GM21786 (cell line): ENCODE measurements around the gene EMP2.
"Not testable (repeated sequence)": the region's sequence is repeated elsewhere in the genome, so short reads cannot be mapped to it uniquely, and the experiment has no call there.

Experiments
- ATAC-seq: cut with Tn5 transposase; IDR thresholded peaks from one replicate; pipeline ENCODE4 v1.9.1; 2021; ENCODE audit not compliant: unreplicated experiment

EMP2 gene, protein sequence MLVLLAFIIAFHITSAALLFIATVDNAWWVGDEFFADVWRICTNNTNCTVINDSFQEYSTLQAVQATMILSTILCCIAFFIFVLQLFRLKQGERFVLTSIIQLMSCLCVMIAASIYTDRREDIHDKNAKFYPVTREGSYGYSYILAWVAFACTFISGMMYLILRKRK

DNA sequence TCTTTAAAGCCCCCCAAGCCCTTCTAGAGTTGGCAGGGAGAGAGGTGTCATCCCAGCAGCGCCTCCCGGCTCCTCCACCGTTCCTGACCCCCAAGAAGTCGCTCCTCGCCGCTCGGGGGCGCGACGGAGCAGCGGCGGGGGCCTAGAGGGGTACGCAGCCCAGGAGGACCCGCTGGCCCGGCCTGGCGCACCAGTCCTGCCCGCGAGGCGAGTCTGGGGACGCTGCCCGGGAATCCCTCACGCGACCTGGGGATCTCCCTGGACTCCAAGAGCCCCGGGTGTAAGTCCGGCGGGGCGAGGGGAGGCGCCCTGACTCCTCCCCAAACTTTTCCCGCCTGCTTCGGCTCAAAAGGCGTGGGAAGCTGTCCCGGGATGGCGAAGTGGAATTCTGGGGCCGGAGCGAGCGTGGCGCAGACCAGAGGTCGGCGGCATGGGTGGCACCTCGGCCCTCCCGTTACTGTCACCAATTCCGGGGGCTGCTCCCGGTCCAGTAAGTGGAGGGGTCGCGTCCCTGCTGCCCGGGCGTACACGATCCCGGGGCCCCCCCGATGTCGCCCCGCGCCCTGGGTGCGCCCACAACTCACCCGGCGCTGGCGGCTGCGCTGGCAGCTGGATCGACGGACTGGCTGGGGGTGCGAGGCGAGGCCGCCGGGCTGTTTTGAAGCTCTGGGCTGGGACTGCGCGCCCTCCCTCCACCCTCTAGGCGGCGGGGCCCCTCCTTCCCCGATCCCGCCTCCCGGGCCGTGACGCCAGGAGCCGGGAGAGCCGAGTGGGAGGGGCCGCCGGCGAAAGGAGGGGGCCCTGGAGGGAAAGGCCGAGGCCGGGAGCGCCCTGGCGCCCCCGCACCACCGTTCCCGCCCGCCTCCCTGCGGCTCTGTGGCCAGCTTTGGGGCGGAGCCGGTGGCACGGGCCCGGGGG is at the start of gene EMP2:
Gene EMP2, minus strand, starts transcription at position 634 of the 918 bp plus-strand sequence. CDS start 32,981 bp downstream, outside the sequence.
- ATAC-seq: no peak

- ATAC-seq: no peak
Observed at GRCh38 chr16:10629592-10629963, 49.2 kb upstream of the EMP2 start.

DNA sequence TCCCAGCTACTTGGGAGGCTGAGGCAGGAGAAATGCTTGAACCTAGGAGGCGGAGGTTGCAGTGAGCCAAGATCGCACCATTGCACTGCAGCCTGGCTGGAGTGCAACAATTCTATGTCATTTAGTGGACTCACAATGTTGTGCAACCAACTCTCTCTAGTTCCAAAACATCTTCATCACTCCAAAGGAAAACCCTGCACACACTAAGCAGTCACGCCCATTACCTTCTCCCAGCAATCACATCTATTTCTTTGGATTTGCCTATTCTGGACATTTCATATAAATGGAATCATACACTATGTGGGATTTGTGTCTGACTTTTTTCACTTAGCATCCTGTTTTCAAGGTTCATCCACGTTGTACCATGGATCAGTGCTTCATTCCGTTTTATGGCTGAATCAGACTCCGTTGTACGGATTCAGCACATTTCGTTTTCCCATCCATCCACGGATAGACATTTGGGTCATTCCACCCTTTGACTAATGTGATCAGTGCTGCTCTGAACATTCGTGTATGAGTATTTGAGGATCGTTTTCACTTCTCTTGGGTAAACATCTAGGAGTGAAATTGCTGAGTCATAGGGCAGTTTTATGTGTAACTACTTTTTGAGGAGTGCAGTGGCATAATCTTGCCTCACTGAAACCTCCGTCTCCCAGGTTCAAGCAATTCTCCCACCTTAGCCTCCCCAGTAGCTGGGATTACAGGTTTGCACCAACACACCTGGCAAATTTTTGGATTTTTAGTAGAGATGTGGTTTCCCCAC is 45.4 kb upstream of the EMP2 start:
- ATAC-seq: no peak

- no peak for ATAC-seq
Observed at GRCh38 chr16:10624527-10624926, 44.1 kb upstream of the EMP2 start.

DNA sequence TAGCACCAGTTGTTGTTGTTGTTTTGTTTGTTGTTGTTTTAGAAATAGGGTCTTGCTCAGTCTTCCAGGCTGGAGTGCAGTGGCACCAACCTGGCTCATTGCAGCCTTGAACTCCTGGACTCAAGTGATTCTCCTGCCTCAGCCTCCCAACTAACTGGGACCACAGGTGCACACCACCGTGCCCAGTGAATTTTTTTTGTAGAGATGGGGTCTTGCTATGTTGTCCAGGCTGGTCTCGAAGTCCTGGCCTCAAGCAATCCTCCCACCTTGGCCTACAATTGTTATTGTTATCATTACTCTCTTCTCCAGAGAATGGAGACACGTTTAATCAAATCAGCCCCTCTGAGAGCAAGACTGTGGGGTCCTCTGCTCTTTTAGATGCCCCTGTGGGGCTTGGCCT is 42.7 kb upstream of the EMP2 start:
- no peak for ATAC-seq

DNA sequence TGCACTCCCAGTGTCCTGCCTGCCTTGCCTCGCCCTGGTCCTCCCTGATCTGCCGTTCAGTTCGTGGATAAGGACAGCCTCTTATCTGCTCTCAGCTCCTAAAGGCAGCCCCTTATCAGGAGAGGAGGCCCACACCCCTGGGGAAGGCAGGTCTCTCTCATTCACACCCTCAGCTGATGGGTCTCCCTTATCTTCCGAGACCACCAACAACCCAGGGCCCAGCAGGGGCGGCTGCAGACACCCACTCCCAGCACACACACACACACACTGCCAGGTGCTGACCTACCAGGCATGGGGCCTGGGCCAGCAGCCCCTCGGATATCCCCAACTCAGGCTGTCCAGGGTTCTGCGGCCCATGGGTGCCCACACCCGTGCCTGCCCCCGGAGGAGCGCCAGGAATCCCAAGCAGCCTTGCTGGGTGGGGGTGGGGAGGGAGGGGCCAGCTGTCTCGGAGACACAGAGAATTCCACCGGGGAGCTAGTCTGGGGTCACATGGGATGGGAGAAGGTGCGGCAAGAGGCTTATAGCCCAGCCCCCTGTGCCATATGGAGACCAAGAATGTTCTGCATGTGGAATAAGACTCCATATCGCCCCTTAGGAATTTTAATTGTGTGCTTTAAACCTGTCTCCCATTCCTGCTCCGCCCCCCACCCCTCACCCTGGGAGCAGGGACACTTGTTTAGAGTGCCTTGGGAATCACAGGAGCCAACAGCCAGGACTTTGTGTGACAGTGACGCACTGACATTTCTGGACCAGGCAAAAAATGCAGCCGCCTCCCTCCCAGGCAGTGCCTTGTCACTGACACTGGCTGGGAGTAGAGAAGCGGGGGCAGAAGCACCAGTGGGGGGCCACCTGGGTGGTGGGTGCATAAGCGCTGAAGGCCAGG is 41.9 kb upstream of the EMP2 start:
- ATAC-seq: no peak

DNA sequence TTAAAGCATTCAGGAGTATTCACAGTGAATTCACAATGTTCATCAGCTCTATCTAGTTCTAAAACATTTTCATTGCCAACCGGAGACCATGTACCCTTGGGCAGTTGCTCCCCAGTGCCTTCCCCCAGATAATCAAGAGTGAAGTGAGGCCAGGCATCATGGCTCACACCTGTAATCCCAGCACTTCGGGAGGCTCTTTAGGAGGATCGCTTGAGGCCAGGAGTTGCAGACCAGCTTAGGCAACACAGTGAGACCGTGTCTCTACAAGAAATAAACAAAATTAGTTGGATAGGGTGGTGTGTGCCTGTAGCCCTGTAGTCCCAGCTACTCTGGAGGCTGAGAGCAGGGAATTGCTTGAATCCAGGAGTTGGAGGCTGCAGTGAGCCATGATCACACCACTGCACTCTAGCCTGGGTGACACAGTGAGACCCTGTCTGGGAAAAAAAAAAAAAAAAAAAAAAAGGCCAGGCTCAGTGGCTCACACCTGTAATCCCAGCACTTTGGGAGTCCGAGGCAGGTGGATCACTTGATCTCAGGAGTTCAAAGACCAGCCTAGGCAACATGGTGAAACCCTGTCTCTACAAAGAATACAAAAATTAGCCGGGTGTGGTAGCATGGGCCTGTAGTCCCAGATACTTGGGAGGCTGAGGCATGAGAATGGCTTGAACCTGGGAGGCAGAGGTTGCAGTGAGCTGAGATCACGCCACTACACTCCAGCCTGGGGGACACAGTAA is 41.0 kb upstream of the EMP2 start:
- ATAC-seq: not testable (repeated sequence)

DNA sequence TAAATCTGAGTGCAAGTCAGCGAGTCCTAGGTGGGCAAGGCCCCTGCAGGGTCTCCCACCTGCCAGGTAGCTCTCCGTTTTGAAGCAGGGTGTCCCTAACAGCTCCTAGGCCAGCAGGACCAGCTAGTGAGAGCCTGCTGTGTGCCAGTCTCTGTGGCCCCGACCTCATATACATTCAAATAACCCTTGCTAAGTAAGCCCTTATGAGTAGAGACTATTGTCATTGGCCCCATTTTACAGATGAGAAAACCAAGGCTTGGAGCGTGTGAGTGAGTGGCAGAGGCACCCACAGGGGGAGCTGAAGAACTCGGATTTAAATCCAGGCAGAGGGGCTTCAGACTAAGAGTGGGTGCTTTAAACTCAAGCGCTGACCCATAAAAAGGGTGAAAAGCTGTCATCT is 39.7 kb upstream of the EMP2 start:
- ATAC-seq: no peak

DNA sequence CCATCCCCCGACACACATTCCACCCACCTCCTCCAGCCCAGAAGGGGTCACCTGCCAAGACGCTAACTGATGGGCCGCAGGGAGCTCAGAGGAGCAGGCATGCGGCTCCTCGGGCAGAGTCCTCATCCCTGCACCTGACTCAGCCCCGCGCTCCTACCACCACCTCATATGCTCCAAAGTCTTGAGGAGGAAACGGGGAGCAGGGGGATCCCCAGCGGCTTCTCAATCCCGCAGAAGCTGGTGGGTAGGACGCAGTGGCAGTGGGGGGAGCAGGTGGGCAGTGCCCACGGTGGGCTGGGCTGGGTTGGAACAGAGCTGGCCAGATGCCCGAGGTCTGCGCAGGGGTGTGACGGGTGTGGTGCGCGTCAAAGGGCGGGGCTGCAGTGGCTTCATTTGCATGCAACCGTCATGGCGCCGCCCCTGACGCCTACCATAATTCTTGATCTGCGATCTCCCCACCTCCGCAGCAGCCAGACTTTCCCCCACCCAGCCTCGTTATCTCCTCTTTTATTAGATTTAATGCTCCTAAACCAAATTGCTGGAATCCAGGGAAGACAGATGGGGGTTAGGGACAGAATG is 39.0 kb upstream of the EMP2 start:
- no peak for ATAC-seq

GRCh38 chr16:10618710-10619209 is 38.4 kb upstream of the EMP2 start:
- no peak for ATAC-seq

DNA sequence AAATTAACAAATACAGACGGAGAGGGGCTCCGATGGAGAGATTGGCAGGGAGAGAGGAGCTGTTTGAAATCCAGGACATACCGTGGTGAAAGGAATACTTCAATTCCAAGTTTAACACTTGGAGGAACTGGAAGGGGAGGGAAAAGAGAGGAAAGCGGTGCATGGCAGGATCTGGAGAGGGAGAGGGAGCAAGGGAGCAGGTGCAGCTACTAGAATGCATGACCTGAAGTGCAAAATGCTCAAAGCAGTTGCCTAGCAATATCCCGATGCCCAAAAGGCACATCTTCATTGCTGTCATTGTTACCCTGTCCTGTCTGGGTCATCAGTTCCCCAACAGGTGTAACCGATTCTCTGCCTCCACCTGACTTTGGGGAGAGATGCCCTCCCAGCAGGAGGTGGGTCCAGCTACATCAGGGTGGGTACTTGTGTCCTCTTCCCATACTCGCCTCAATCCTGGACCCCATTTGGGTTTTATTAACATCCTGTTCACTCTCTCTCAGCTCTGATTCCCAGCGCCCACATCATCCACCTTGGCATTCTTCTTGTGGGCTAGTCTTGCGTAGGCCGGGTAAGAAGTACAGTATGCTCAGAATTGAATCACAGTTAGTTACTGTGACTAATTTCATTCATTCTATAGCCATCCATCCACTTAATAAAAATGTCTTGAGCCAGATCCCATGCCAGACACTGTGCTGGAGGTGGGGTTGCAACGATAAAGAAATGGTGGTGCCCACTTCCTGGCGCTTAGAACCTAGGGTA is 37.4 kb upstream of the EMP2 start:
- no peak for ATAC-seq

DNA sequence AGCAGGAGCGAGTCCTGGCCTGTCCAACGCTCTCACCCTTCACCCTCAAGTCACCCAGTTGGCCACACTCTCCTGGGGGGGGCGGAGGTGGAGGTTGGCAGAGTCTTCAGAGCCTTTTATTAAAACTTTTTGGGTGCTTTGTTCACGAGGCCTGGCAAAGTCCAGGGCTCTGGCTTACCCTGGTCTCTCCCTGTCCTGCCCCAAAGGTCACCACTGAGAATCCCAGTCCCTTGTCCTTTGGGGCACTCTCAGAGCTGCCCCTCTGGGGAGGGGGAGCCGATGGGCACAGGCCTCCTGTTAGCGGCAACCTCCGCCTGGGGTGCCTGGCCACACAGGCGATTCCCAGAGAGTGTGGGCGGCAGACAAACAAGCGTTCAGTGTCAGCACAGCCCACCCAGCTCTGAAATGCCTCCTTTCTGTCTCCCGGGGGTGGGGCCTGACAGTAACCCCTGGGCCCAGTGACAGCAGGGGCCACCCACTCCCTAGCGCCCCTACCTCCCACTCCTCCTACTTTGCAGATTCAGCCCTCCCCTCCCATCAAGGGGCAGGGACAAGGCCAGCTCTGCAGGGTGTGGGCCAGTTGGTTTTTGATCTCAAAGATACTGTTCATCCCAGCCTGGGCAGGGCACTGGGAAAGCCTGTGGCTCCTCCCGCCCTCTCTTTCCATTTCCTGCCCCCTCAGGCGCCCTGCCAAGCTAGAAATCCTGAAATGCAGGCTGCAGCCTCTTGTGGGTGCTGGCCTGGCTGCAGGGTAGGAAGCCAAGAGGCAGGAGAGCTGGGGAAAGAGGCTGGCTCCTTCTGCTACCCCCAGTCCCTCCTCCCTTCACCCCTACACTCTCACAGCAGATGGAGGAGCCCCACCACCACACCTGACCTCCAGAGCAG is 36.6 kb upstream of the EMP2 start:
- ATAC-seq: no peak

DNA sequence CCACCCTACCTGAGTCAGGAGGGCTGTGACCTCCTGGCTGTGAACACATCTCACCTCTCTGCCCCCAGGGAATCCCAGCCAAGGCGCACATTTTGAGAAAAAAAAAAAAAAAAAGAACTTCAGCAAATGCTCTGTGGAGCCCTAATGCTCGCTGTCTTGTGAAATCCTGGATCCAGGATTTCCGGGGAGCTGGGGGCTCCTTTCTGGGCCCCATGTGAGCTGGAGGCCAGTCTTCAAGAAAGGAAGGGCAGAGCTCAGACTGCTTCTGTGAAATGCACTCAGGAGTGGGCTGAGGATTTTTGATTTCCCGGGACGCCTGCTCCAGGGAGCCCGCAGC is 36.0 kb upstream of the EMP2 start:
- no peak for ATAC-seq

DNA sequence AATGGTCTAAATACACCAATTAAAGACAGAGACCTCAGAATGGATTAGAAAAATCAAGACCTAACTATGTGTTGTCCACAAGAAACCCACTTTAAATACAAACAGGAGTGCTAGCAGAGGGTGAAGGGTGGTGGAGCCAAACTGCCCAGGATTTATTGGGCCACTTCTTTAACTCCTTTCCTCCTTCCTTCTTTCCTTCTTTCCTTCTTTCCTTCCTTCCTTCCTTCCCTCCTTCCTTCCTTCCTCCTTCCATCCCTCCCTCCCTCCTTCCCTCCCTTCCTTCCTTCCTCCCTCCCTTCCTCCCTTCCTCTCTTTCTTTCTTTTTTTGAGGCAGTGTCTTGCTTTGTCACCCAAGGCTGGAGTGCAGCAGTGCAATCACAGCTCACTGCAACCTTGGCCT is 34.3 kb upstream of the EMP2 start:
- no peak for ATAC-seq

- ATAC-seq: no peak
Observed at GRCh38 chr16:10613785-10614485, 33.5 kb upstream of the EMP2 start.

DNA sequence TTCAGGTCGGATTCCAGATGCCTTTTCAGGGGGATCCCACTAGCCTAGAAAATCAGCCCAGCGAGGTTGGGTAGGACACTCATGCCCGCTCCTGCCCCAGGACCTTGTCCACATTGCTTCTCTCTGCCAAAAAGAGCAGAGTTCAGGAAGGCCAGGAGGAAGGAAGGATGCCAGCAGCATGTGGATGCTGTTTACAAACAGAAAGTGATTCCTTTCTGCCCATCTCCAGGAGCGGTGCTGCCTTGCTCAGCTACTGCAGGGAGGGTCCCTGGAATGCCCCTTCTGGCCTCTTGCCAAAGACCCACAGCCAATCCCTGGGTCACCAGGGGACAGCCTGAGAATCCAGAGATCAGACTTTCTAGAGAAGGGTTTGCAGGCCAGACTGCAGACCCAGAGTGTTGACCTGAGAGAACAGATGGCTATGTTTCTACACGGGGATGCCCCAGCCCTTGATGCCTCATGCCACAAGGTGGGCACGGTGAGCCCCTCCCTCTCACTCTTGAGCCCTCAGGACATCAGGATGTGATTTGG is 32.3 kb upstream of the EMP2 start:
- ATAC-seq: no peak

DNA sequence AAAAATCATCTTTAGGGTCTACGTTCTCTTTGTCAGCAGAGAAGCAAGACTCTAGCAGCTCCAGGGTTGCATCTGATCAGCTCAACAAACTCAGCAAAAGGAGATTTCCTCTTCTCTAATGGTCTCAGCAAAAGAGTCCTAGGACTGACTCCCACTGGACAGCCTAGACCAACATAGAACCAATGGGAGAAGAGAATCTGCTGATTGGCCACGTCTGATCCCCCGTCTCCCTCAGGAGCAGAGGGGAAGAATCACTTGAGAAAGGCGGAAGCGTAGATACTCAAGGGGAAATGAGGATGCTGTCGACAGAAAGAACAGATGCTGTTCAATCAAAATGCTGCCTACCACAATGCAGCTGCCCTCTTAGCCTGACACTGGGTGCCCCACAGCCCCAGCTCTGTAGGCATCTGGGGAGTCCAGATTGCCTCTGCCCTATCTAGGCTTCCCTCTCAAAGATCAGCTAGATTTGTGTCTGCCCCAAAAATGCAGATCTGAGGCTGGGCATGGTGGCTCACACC is 31.5 kb upstream of the EMP2 start:
- ATAC-seq: no peak
